GM12864 (cell line): ENCODE results near the gene PLVAP.

Experiments used
- DNase-seq: peaks from one replicate; pipeline ENCODE4 v3.0.0-alpha.2; 2011; ENCODE audit warnings: low read depth
- H3K4me3 ChIP-seq: 2 replicates; pipeline ENCODE4 v1.5.1; 2011; ENCODE audit warnings: mild to moderate bottlenecking, low read depth, low read length, control low read depth
- CTCF ChIP-seq: IDR thresholded peaks from 2 replicates; pipeline ENCODE4 v1.5.1; 2011; ENCODE audit warnings: low read depth, mild to moderate bottlenecking, moderate library complexity, low read length, control low read depth, inconsistent platforms; ENCODE audit errors: missing control alignments

PLVAP gene

GRCh38 chr19:17376935-17377600 lies at the start of gene PLVAP:
PLVAP (minus strand) TSS chr19:17377342; CDS start chr19:17377288, 54 bp downstream.
- H3K4me3 ChIP-seq = no peak within 1 kb of the TSS
- TF ChIP-seq CTCF = peak; percentile 1
- DNase-seq = no peak

GRCh38 chr19:17424743-17425365 lies 47.7 kb upstream of the PLVAP start:
- no peak for DNase-seq
- no peak overlapping the region for H3K4me3 ChIP-seq

GRCh38 chr19:17423429-17424208 lies 46.5 kb upstream of the PLVAP start:
- no peak for TF ChIP-seq CTCF
- DNase-seq = no peak
- no peak overlapping the region for H3K4me3 ChIP-seq

More at GRCh38 chr19:17424743-17425365, 47.7 kb upstream of the PLVAP start:
- TF ChIP-seq CTCF = peak; percentile 47

GRCh38 chr19:17421942-17422341 lies 44.8 kb upstream of the PLVAP start:
- TF ChIP-seq CTCF = no peak
- no peak overlapping the region for H3K4me3 ChIP-seq
- DNase-seq = no peak

GRCh38 chr19:17420475-17420924 lies 43.4 kb upstream of the PLVAP start:
- no peak for TF ChIP-seq CTCF
- H3K4me3 ChIP-seq = peak overlapping the region; percentile 84
- no peak for DNase-seq

- peak within 1 kb of the TSS; percentile 84 for H3K4me3 ChIP-seq
- DNase-seq = peak; percentile 96
- no peak for TF ChIP-seq CTCF
Measured at GRCh38 chr19:17419621-17420474, 42.7 kb upstream of the PLVAP start, which contains the start of gene MVB12A. MVB12A (plus strand) TSS chr19:17420047; CDS start chr19:17420136, 89 bp downstream.
